HUDEP-2 (cell line): ENCODE data around the gene ATXN7L3.
"Not testable (repeated sequence)": the region's sequence is repeated elsewhere in the genome, so short reads cannot be mapped to it uniquely, and the experiment has no call there.

ENCODE experiments used
- DNase-seq, 76 experiments: peaks; one replicate each; lab custom pipeline; 2025; ENCODE audit not compliant: unreplicated experiment in 76 of 76; lab: John Stamatoyannopoulos, UW

ATXN7L3 gene, protein sequence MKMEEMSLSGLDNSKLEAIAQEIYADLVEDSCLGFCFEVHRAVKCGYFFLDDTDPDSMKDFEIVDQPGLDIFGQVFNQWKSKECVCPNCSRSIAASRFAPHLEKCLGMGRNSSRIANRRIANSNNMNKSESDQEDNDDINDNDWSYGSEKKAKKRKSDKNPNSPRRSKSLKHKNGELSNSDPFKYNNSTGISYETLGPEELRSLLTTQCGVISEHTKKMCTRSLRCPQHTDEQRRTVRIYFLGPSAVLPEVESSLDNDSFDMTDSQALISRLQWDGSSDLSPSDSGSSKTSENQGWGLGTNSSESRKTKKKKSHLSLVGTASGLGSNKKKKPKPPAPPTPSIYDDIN

DNA sequence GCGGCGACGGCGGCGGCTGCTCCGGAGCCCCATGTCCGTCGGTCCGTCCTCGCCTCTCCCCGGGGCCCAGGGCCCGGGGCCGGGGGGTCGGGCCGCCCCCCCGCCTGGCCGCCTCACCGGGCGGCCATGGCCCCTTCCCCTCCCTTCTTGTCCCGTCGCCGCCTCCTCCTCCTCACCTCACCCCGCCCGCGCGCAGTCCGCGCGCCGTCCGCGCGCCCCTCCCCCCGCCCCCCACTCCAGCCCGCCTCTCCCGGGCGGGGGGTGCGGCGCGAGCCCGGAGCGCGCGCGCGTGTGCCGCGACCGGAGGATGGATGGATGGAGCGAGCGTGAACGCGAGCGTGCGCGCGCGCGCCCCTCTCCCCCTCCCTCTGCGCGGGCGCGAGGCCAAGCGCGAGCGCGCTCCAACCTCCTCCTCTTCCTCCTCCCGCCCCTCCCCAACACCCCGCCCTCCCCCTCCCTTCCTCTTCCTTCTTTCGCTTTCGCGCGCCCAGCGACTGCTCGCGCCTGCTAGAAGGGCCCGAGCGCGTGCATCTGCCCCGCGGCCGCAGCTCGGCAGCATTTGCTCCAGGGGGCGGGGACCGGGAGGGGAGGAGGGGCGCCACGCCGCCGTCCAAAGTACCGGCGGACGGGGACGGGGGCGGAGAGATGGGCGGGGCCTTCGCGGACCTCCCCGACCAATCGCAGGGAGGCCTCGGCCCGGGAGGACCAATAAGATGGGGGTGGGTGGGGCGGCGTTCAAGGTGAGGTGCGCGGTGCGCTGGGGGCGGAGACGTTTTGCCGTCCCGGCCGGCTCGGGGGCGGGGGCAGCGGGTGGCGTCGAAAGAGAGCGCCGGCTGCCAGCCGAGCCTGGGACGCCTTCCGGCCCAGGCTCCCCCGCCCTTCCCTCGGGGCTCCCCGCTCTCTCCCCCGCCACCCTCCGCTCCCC, at the start of gene ATXN7L3:
TSS of gene ATXN7L3 (minus strand) at position 332 of the 925 bp plus-strand sequence. CDS start 1,814 bp downstream, outside the sequence.
- peak in 75 of 76 experiments; percentile 49 to 99 (median 98) for DNase-seq

DNA sequence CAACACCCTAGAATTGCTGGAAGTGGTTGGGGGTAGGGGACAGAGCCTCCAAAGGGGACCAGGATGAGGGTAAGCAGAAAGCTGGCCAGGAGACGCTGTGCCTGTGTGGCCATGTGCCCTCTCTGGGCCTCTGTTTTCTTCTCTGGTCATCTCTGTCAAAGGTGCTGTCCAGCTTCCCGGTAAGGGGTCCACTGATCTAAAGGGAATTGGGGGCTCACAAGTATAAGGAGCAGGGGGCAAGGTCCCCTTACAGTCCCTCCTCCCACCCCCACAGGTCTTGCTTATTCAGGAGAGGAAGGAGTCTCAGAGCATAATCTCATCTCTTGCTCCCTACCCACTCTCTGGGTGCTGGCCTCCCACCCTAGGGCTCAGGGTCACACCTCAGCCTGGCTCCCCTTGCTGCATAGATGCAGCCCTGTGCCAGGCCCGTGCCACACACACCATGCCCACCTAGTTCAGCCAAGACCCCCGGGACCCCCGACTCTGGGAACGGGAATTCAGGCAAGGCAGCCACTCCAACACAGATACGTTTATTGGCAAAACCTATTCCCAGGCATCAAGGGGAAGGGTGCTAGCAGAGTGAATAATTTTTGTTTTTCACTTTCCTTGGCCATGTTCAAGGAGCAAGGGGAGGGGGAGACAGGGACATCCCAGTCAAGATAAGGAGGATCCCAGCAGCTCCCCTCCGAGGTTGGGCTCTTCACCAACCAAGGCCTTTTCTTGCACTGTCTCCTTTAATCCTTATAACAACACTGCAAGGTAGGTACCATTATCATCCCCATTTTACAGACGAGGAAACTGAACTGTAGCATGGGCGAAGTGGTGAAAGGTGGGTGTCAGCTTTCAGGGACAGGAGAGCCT, 48.4 kb upstream of the ATXN7L3 start:
- peak in 14 of 76 experiments; percentile 23 to 82 (median 48) for DNase-seq

DNA sequence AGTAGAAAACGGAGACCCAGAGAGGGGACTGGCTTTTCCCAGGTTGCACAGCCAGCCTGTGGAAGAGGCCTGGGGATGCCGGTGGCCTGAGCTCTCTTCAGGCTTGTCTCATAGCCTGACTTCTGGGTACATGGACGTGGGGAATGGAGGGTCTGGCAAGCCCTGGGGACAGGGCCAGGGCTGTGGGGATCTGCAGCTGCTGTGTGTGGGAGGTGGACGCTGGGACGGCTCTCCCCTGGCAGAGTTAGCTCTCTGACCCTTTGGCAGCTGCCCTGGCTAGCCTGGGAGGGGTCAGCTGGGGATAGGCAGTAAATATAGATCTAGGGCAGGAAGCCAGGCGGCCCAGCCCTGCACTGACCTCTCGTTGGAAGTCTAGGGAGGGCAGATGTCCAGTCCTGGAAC, 47.8 kb upstream of the ATXN7L3 start:
- peak in 5 of 76 experiments; percentile 20 to 67 (median 56) for DNase-seq

DNA sequence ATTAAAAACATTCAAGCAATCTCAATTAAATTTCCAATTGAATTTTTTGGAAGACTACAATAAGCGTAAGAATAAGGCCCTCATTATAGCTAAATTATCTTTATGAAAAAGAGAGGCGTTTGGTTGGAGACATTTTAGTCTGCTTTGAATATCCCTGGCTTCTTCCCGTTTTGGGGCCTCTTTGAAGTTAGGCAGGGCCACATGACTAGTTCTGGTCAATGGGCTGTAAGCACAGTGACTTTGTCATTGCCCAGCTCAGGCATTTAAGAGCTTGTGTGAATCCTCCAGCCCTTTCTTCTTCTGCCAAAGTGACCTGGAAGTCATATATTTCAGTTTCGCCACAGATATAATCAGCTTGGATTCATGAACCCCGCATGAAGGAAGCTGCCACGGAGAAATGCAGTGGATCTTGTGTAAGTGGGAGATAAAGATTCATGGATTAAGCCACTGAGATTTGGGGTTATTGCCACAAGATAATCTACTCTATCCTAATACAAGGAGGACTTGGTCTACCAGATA, 41.5 kb upstream of the ATXN7L3 start:
- DNase-seq = peak in 8 of 76 experiments; percentile 10 to 45 (median 20)

DNA sequence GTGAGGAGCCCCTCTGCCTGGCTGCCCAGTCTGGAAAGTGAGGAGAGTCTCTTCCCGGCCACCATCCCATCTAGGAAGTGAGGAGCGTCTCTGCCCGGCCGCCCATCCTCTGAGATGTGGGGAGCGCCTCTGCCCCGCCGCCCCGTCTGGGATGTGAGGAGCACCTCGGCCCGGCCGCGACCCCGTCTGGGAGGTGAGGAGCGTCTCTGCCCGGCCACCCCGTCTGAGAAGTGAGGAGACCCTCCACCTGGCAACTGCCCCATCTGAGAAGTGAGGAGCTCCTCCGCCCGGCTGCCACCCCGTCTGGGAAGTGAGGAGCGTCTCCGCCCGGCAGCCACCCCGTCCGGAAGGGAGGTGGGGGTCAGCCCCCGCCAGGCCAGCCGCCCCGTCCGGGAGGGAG, 38.2 kb upstream of the ATXN7L3 start:
- DNase-seq = not testable (repeated sequence)

DNA sequence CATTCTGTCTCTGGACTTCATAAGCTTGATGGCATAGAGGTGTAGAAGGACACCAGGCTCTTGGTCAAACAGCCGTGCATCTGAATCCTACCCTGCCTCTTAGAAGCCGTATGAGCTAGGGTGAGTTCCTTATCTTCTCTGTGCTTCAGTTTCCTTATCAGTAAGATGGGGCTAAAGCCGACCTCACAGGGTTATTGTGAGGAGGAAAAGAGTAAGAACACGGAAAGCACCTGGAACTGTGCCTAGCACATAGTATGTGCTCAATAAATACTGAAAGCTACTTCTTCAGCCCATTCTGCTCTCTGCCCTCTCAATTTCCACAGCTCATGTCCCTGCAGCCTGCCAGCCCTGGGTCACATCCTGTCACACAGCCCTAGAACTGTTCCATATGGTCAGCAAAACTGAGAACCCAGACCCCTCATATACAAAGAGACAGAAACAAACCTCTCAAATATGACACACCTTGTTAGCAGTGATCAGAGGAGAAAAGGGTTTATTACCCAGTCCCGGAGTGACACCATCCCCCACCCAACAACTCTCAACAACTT, 36.8 kb upstream of the ATXN7L3 start:
- DNase-seq = peak in 22 of 76 experiments; percentile 11 to 70 (median 34)

DNA sequence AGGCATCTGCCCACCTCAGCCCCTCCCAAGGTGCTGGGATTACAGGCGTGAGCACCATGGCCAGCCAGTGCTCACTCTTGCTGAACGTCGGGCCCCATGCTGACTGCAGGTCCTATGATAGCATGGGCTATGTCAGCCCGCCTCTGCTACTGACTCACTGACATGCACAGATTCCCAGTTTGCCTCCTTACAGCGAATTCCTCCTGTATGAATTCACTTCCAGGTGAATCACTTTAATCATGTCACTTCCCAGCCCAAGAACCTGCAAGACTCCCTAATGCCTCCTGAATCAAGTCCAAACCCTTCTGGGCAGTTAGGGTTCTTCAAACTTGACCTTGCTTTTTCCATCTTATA, 35.9 kb upstream of the ATXN7L3 start:
- DNase-seq = no peak

DNA sequence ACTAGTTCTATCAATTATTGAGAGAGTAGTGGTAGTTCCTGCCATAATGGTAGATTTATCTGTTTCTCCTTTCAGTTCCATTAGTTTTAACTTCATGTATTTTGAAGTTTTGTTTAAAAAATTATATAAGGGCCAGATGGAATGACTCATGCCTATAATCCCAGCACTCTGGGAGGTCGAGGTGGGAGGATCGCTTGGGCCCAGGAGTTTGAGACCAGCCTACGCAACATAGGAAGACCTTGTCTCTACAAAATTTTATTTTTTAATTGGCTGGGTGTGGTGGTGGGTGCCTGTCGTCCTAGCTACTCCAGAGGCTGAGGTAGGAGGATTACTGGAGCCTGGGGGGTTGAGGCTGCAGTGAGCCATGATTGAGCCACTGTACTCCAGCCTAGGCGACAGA, 33.9 kb upstream of the ATXN7L3 start:
- DNase-seq = no peak

DNA sequence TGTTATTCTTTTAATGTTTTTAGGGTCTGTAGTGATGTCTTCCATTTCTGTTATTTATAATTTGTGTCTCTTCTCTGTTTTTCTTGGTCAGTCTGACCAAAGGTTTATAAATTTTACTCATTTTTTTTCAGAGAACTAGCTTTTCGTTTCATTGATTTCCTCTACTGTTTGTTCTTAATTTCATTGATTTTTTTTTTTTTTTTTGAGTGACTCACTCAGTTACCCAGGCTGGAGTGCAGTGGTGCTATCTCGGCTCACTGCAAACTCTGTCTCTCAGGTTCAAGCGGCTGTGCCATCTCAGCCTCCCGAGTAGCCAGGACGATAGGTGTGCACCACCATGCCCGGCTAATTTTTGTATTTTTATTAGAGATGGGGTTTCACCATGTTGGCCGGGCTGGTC, 32.4 kb upstream of the ATXN7L3 start:
- no peak for DNase-seq

DNA sequence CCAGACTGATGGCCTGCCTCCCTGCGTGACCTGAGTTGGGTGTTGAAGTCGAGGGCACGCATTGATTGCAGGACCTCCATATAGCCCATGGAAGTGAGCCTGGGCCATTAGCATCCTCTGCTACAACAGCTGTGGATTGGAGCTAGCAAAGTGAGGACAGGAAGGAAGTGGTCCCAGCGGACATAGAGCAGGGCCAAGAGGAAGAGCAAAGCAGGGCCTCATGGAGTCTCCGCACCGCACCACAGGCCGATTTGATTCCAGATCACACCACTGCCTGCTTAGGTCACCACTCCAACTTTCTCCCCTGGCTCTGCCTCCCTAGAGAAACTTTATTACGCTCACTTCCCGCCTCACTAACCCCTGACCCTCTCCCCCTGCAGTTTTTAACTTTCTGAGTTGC, 30.5 kb upstream of the ATXN7L3 start:
- no peak for DNase-seq

DNA sequence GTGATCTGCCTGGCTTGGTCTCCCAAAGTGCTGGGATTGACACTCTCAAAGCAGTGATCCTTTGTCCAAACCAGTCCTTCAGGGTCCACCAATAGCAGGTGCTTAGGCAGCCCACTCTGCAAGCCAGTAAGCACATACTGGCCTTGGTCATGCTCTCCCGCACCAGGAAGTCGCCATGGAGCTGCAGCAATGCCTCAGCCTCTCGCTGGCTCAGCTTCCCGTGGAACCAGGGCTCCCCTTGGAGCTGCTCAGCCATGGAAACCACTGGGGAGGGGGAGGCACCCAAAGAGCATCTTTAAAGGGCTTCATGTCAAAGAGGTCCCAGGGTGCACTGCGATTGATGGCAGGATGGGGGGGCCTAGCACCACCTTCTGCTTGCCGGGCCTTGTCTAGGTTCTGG, 29.4 kb upstream of the ATXN7L3 start:
- DNase-seq = no peak

DNA sequence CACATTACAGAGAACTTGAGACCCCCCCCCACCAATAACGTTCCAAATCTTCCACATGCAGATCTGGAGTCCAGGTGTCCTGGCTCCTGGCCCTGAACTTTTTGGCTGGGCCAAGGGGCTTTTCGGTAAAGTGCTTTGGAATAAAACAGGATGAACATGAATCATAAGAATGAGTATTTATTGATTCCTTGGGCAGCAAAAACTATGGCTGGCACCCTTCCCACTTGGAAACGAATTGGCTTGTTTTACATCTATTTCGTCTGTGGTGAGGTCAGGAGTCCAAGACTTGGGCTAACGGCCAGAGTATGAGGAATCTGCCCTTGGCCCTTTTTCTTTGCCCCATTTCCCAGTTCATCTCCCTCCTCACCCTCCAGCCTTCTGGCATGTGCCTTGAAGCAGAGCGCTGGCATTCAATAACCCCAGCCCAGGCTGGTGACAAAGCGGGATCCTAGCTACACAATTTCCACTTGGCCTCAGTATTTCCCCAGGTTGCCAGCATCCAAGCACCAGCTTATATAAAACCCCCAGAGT, 23.9 kb upstream of the ATXN7L3 start:
- DNase-seq = no peak

DNA sequence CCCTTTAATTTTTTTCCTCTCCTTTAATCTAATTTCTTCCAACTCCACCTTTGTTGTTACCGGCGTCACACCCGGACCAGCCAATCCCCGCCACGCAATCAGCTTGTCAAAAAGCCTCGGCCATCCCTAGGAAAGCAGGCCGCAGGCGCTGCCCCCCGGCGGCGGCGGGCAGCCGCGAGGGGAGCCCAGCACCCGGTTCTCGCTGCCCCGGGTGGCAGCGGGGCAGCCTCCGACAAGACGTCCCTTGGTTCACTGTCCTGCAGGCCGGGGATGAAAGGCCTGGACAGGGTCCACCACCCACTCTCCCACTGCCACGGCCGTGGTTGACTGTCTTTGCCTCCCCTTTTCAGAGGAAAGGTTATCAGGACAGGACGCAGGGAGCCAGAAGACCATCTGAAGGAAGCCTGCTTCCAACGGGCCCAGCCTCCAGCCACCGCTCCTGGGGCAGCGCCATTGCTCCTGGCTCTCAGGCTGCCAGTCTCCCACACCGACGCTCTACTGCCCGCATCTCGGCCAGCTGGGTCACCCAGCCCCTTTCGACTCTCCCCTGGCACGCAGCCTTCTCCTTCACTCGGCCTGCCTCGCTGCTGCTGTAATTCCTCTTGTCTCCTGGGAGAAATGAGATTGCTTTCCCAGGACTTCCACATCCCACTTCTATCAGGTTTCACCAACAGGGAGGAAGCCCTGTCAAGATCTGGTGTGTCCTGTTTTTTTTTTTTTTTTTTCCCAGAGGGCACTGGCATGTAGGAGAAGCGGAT, 22.6 kb upstream of the ATXN7L3 start:
- DNase-seq = peak in 62 of 76 experiments; percentile 9 to 84 (median 61)

DNA sequence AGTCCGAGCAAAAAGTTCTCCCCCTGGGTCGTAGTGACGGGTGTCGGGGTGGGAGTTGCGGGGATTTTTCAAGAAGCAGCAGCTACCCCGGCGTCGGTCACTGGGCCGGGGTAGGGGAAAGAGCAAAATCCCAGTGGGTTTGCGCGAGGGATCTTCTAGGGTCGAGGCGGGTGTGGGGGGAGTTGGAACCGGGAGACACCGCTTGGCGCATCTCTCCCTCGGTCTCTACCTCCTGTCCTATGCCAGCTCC, 22.1 kb upstream of the ATXN7L3 start:
- peak in 2 of 76 experiments; percentile 49 to 71 for DNase-seq

DNA sequence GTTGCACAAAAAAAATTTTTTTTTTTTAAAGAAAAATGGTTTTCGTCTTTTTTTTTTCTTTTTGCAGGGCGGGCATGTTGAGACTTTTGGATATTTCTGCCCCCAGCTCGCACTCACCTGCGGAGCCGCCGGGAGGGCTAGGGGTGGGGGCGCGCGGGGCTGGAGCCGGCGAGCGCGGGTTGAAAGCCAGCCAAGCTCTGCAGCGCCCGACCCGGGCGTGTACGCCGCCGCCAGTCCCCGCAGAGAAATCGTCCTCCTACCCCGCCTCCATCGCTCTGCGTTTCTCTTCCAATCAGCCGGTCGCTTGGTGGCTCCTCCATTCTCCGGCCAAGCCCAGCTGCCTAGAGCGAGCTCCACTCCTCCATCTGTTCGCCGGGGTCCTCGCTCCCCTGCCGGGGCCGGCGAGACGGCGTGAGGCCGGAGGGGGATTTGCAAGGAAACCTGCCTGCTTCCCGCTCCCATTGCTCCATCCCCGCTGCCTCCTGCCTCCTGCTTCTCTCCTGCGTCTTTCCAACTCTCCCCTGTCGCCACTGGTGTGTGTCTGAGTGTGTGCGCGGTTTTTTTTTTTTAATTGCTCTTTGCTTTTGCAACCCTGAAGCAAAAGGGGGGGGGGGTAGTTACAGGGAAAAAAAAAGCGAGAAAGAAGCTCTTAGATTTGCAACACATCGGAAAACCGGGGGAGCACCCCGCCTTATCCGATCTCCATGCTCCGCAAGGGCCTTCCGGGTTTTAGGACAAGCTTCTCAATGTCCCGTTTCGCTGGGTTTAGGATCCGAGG, 21.6 kb upstream of the ATXN7L3 start:
- DNase-seq = peak in 73 of 76 experiments; percentile 38 to 86 (median 75)

DNA sequence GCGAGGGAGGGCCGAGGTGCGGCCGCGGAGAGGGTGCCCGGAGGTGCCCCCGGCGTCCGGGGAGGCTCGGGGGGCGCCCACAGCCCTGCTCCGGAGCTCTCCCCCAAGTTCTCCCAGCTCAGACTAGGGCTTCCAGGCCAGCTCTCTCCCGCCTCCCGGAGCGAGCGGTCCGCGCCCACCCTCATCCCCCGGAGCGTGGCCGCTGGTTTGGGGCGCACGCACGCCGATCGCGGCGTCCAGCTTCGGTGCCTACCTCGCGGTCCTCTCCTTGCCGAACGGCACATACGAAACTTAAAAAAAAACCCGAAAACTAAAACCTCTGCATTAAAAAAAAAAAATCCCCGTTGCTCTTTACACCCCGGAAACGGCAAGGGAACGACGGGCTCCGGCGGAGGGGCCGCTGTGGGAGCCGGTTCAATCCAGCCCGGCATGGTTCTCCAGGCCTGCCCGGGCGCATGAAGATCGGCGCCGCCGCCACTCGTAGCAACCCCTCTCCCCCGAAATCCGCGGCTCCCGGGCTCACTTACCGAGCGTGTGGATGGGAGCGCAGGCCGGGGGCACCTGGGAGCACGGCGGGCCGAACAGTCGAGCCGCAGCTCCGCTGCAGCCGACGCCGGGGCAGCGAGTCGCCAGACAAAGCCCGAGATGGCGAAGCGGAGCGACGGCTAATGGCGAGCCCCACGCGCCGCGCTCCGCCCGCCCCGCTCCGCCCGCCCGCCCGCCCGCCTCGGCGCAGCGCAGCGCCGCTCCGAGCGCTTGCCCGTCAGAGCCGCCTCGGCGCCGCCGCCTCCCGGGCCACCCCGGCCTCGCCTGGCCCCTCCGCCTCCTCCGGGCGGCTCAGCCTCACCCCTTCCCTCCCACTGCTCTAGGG, 20.8 kb upstream of the ATXN7L3 start:
- DNase-seq = peak in 40 of 76 experiments; percentile 24 to 74 (median 60)

DNA sequence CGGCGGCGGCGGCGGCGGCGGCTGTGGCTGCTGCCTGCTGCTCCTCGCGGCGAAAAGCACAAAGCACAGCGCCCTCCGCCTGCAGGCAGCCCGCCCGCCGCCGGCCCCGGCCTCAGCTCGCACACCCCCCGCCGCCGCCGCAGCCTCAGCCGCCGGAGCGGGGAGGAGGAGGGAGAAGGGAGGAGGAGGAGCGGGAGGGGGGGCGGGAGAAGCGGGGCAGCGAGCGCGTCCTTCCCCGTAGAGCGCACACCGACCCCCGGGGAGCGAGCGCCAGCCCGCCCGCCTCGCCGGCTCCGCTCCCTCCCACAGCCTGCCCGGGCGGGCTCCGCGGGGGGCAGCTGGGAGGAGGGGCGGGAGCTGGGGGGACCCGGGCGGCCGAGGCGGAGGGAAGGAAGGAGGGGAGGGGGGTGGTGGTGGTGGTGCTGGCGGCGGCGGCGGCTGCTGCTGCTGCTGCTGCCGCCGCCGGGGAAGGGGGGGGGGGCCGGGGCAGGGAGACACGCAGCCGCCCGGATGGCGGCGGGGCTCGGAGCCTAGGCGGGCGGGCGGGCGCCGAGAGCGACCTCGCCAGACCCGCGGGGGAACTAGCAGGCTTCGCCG, 20.0 kb upstream of the ATXN7L3 start, which contains the start of gene UBTF:
TSS of gene UBTF (minus strand) at position 60 of the 597 bp plus-strand sequence. CDS start 1,446 bp downstream, outside the sequence.
- DNase-seq = peak in 40 of 76 experiments; percentile 23 to 73 (median 53)
